ENCODE results near the gene MMD2. TPM values are rescaled to one million over a fixed set of nuclear protein-coding genes. Genes with fewer than 3 reads are reported as not detected.

The MMD2 gene
- total and polyA plus RNA-seq, 2 experiments from 2014 or later: 0.11 to 0.38 TPM

DNA sequence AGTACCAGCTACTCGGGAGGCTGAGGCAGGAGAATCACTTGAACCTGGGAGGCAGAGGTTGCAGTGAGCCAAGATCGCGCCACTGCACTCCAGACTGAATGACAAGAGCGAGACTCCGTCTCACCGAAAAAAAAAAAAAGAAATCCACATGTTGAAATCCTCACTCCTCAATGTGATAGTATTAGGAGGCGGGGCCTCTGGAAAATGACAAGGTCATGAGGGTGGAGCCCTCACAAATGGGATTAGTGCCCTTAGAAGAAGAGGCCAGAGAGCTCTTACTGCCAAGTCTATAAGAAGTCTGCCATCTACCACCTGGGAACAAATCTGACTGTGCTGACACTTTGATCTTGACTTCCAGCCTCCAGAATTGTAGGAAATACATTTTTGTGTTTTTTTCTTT is 10.6 kb downstream of the MMD2 start (continued):
- TF ChIP-seq, protein P1, sequence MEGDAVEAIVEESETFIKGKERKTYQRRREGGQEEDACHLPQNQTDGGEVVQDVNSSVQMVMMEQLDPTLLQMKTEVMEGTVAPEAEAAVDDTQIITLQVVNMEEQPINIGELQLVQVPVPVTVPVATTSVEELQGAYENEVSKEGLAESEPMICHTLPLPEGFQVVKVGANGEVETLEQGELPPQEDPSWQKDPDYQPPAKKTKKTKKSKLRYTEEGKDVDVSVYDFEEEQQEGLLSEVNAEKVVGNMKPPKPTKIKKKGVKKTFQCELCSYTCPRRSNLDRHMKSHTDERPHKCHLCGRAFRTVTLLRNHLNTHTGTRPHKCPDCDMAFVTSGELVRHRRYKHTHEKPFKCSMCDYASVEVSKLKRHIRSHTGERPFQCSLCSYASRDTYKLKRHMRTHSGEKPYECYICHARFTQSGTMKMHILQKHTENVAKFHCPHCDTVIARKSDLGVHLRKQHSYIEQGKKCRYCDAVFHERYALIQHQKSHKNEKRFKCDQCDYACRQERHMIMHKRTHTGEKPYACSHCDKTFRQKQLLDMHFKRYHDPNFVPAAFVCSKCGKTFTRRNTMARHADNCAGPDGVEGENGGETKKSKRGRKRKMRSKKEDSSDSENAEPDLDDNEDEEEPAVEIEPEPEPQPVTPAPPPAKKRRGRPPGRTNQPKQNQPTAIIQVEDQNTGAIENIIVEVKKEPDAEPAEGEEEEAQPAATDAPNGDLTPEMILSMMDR (conservative IDR thresholded peaks at IDR 0.05; ENCODE audit: low read depth in 2 of 2): no peak
- TF ChIP-seq POLR2AphosphoS5 (IDR thresholded peaks at IDR 0.05; ENCODE audit: low read depth) (no peak), ZNF114 (CRISPR knock-in tag; IDR thresholded peaks at IDR 0.05) (no peak)
- TF ChIP-seq, protein P2, sequence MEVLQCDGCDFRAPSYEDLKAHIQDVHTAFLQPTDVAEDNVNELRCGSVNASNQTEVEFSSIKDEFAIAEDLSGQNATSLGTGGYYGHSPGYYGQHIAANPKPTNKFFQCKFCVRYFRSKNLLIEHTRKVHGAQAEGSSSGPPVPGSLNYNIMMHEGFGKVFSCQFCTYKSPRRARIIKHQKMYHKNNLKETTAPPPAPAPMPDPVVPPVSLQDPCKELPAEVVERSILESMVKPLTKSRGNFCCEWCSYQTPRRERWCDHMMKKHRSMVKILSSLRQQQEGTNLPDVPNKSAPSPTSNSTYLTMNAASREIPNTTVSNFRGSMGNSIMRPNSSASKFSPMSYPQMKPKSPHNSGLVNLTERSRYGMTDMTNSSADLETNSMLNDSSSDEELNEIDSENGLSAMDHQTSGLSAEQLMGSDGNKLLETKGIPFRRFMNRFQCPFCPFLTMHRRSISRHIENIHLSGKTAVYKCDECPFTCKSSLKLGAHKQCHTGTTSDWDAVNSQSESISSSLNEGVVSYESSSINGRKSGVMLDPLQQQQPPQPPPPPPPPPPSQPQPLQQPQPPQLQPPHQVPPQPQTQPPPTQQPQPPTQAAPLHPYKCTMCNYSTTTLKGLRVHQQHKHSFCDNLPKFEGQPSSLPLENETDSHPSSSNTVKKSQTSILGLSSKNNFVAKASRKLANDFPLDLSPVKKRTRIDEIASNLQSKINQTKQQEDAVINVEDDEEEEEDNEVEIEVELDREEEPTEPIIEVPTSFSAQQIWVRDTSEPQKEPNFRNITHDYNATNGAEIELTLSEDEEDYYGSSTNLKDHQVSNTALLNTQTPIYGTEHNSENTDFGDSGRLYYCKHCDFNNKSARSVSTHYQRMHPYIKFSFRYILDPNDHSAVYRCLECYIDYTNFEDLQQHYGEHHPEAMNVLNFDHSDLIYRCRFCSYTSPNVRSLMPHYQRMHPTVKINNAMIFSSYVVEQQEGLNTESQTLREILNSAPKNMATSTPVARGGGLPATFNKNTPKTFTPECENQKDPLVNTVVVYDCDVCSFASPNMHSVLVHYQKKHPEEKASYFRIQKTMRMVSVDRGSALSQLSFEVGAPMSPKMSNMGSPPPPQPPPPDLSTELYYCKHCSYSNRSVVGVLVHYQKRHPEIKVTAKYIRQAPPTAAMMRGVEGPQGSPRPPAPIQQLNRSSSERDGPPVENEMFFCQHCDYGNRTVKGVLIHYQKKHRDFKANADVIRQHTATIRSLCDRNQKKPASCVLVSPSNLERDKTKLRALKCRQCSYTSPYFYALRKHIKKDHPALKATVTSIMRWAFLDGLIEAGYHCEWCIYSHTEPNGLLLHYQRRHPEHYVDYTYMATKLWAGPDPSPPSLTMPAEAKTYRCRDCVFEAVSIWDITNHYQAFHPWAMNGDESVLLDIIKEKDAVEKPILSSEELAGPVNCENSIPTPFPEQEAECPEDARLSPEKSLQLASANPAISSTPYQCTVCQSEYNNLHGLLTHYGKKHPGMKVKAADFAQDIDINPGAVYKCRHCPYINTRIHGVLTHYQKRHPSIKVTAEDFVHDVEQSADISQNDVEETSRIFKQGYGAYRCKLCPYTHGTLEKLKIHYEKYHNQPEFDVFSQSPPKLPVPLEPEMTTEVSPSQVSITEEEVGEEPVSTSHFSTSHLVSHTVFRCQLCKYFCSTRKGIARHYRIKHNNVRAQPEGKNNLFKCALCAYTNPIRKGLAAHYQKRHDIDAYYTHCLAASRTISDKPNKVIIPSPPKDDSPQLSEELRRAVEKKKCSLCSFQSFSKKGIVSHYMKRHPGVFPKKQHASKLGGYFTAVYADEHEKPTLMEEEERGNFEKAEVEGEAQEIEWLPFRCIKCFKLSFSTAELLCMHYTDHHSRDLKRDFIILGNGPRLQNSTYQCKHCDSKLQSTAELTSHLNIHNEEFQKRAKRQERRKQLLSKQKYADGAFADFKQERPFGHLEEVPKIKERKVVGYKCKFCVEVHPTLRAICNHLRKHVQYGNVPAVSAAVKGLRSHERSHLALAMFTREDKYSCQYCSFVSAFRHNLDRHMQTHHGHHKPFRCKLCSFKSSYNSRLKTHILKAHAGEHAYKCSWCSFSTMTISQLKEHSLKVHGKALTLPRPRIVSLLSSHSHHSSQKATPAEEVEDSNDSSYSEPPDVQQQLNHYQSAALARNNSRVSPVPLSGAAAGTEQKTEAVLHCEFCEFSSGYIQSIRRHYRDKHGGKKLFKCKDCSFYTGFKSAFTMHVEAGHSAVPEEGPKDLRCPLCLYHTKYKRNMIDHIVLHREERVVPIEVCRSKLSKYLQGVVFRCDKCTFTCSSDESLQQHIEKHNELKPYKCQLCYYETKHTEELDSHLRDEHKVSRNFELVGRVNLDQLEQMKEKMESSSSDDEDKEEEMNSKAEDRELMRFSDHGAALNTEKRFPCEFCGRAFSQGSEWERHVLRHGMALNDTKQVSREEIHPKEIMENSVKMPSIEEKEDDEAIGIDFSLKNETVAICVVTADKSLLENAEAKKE (CRISPR knock-in tag; IDR thresholded peaks at IDR 0.05): no peak
- TF ChIP-seq, protein P3, sequence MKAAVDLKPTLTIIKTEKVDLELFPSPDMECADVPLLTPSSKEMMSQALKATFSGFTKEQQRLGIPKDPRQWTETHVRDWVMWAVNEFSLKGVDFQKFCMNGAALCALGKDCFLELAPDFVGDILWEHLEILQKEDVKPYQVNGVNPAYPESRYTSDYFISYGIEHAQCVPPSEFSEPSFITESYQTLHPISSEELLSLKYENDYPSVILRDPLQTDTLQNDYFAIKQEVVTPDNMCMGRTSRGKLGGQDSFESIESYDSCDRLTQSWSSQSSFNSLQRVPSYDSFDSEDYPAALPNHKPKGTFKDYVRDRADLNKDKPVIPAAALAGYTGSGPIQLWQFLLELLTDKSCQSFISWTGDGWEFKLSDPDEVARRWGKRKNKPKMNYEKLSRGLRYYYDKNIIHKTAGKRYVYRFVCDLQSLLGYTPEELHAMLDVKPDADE (IDR thresholded peaks at IDR 0.05): no peak

DNA sequence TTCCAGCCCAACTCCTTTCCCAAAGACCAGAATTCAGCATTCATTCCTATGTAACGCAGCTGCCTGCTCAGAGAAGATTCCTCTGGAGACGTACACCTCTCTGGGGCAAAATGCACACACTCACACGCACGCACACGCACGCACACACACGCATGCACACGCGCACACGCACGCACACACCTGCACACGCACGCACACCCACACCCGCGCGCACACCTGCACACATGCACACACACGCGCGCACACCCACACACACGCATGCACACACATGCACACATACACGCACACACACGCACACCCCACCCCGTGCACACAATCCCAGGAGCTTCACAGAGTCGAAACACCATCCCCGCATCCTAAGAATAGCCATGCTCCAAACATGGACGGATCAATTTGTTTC is 13.0 kb downstream of the MMD2 start:
- no peak for ATAC-seq
- H3K27me3 ChIP-seq (ENCODE audit: insufficient read depth): no peaks in the 10 kb centered on the region
- Mint-ChIP-seq H3K27me3 (ENCODE audit: insufficient read depth, low read depth, poor library complexity) (peaks cover 8% of the 10 kb centered on the region), H3K27ac (no peak overlapping the region), H3K4me3 (no peak overlapping the region), H3K36me3 (ENCODE audit: low read depth) (no peaks in the 10 kb centered on the region), H3K9me3 (peaks cover 3% of the 10 kb centered on the region; the same call in 1 of the 3 replicates), H3K4me1 (no peaks in the 10 kb centered on the region)
- no peaks in the 10 kb centered on the region for H3K9me2 ChIP-seq (ENCODE audit: insufficient read depth)
- TF ChIP-seq EZH2phosphoT487 (IDR thresholded peaks at IDR 0.05; ENCODE audit: unreplicated experiment): no peak
- H3K4me3 ChIP-seq: no peak overlapping the region
- no peak for DNase-seq (ENCODE audit: low spot score)
- H2AFZ ChIP-seq: no peak overlapping the region
- no peaks in the 10 kb centered on the region for H3K36me3 ChIP-seq (ENCODE audit: insufficient read depth)
- H3F3A ChIP-seq (replicated peaks; ENCODE audit: low read depth): no peaks in the 10 kb centered on the region
- no peaks in the 10 kb centered on the region for H4K20me1 ChIP-seq (replicated peaks; ENCODE audit: insufficient read depth)
- H3K79me2 ChIP-seq (replicated peaks; ENCODE audit: insufficient read depth): no peaks in the 10 kb centered on the region
- H3K4me2 ChIP-seq: no peak overlapping the region
- H3K27ac ChIP-seq (ENCODE audit: low read depth): no peak overlapping the region
- no peaks in the 10 kb centered on the region for H3K4me1 ChIP-seq (ENCODE audit: insufficient read depth)

Data from GM23338 (cell line).